Measurements from ENCODE around the gene TOMT.
"Not testable (repeated sequence)": the region's sequence is repeated elsewhere in the genome, so short reads cannot be mapped to it uniquely, and the experiment has no call there.

Gene TOMT

GRCh38 chr11:72146625-72147024 lies 40.9 kb downstream of the TOMT start:
- no peak for TF ChIP-seq CTCF (IDR thresholded peaks at IDR 0.05; ENCODE audit: control extremely low read depth, extremely low read depth, low read depth, missing control alignments)
- DNase-seq (ENCODE audit: extremely low spot score), result no peak
- CTCF ChIA-PET, result interaction anchor here (0.8 to 7.4 kb wide), 5 partner anchors 10 to 169 kb away, joined by 3 to 98 read pairs (median 6); no protein-coding TSS in a partner anchor
- POLR2A ChIA-PET, result no interaction called here

- DNase-seq (ENCODE audit: extremely low spot score), result no peak
- no peak for TF ChIP-seq CTCF (IDR thresholded peaks at IDR 0.05; ENCODE audit: control extremely low read depth, extremely low read depth, low read depth, missing control alignments)
- ChIA-PET POLR2A (no interaction called here), CTCF (no interaction called here)
Measured at GRCh38 chr11:72150882-72151281, 45.2 kb downstream of the TOMT start.

DNA sequence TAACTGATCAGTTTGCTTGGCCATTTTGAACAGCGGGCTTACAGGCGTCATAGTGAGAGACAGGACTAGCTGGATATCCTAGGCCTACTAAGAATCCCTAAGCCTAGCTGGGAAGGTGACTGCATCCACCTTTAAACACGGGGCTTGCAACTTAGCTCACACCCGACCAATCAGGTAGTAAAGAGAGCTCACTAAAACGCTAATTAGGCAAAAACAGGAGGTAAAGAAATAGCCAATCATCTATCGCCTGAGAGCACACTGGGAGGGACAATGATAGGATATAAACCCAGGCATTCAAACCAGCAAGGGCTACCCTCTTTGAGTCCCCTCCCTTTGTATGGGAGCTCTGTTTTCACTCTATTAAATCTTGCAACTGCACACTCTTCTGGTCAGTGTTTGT lies 48.1 kb downstream of the TOMT start:
- CTCF ChIA-PET, result interaction anchor here (1.1 to 4.2 kb wide), 6 partner anchors 10 to 176 kb away, joined by 3 to 36 read pairs (median 4); no protein-coding TSS in a partner anchor
- POLR2A ChIA-PET, result not testable (repeated sequence)

DNA sequence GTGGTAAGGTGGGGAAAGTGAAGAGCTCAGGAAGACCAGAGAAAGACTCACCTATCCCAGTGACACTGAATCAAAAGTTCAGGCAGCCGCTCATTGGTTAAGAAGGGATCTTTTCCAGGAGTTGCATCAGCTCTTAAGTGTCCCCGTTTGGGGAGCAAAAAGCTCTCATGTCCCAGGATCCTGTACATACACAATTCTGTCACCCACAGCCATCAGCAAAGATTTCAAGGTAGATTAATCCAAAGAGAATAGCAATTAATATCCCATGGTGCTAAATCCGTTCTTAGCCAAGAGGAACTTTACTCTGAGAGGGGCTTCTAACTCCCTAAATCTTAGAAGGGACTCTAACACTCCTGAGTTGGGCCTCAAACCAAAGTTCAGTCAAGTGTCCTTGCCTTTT lies 49.1 kb downstream of the TOMT start:
- TF ChIP-seq CTCF (IDR thresholded peaks at IDR 0.05; ENCODE audit: control extremely low read depth, extremely low read depth, low read depth, missing control alignments), result no peak
- ChIA-PET POLR2A (no interaction called here), CTCF (interaction anchor here (1.1 to 4.2 kb wide), 4 partner anchors 11 to 177 kb away, joined by 3 to 36 read pairs (median 5); no protein-coding TSS in a partner anchor)
- DNase-seq (ENCODE audit: extremely low spot score), result no peak

More for the DNA sequence above, 48.1 kb downstream of the TOMT start:
- DNase-seq (ENCODE audit: extremely low spot score), result not testable (repeated sequence)

DNA sequence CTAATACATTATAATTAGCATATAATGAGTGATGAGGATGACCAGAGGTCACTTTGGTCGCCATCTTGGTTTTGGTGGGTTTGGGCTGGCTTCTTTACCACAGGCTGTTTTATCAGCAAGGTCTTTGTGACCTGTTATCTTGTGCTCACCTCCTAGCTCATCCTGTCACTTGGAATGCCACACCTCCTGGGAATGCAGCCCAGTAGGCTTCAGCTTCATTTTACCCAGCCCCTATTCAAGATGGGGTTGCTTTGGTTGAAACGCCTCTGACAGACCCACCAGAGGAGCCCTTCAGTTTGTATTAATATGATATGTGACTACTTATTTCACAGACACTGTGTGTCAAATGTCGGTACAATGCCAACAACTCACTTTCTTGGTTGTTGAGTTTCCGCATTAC lies 50.0 kb downstream of the TOMT start:
- CTCF ChIA-PET, result interaction anchor here (1.0 to 4.2 kb wide), 4 partner anchors 9 to 18 kb away, joined by 3 to 36 read pairs (median 16); no protein-coding TSS in a partner anchor
- POLR2A ChIA-PET, result no interaction called here
- no peak for TF ChIP-seq CTCF (IDR thresholded peaks at IDR 0.05; ENCODE audit: control extremely low read depth, extremely low read depth, low read depth, missing control alignments)
- no peak for DNase-seq (ENCODE audit: extremely low spot score)

DNA sequence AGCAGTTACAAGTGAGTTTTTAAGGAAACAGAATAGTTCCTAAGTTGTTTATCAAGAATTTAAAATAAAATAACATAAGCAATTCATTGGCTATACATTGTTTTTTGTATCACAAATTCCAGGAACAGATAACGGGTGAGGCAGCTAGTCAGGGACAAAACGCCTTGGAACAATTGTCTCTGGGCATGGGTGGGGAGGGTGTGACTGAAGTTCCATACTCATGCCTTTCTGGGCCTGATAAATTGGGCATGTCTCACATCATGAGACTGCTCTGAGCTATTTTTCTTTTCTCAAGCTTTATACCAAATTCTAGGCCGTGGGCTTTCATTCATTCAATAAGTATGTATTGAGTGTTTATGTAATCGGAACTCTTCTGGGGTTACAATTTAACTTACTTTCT lies 51.4 kb downstream of the TOMT start:
- CTCF ChIA-PET, result interaction anchor here (1.4 to 4.1 kb wide), 4 partner anchors 10 to 180 kb away, joined by 3 to 27 read pairs (median 10); no protein-coding TSS in a partner anchor
- POLR2A ChIA-PET, result no interaction called here
- DNase-seq (ENCODE audit: extremely low spot score), result no peak
- no peak for TF ChIP-seq CTCF (IDR thresholded peaks at IDR 0.05; ENCODE audit: control extremely low read depth, extremely low read depth, low read depth, missing control alignments)

Data from GM10248 (cell line).